GM18870 (cell line): ENCODE results near the gene FRMPD4.
A peak's percentile ranks its signal among the peaks of the same experiment; 100 is the strongest.

Experiments
- ATAC-seq: cut with Tn5 transposase; IDR thresholded peaks from one replicate; pipeline ENCODE4 v1.9.1; 2021; ENCODE audit warnings: moderate library complexity; ENCODE audit not compliant: unreplicated experiment

Gene FRMPD4

DNA sequence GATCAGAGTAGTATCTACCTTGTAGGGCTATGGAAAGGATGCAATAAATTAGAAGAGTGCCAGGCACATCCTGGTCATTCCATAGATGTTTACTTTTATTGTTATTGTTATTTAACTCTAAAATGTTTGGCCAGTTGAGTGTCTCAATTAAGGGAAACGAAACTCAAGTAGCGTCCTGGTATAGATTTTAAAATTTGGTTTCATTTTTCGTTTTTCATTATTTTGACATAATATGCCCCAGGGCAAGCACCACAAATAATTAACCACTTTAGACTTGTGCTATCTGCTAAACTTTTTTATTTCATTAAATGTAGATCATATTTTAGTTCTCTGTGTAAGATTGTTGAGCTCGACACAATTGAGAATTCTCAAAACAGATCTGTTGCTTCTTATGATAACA lies 473.2 kb downstream of the FRMPD4 start:
- ATAC-seq, result peak; percentile 82

DNA sequence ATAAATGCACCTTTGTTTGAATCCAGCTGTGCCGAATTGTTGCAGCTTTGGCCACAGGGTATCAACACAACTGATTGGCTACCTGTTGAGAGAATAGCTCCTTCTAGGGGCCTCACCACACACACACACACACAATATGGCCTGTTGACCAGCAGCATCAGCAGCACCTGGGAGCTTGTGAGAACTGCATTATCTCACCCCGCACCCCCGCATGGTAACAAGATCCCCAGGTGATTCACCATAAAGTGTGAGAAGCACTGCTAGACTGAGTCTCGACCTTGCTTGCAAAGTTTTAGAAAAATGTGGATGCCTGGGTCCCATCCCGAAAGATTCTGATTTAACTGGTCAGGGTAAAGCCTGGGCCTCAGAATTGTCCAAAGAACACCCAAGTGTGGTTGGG lies 476.0 kb downstream of the FRMPD4 start:
- no peak for ATAC-seq

DNA sequence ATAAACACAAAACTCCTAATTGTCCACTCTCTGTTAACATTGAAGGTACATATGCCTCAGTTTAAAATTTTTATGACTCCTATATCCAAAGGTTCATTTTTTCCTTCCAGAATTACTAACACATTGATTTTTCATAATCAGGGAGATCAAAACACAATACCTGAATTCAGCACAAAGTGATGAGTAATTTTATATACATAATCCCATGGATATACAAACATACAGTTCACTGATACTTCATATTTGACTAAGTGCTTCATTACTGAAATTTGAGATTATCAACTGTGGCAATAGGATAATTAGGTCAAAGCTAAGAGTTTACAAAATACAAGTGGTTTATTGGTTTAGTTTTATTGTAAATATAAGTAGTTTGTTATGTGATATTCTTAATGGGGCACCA lies 476.8 kb downstream of the FRMPD4 start:
- ATAC-seq, result no peak

DNA sequence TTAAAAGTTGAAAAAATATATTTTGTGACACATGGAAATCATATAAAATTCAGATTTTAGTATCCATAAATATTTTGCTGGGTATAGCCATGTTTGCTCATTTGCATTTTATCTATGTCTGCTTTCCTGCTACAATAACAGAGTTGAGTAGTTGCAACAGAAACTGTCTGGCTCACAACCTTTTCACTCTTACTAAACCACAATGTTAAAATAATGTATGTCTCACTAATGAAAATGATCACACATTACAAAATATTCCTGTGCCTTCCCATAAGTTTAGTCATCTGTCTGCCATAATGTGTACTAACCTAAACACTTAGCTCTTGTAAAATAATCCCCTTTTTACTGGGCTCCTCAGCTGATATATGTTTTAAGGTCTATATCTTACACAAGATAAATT lies 479.0 kb downstream of the FRMPD4 start:
- ATAC-seq, result no peak

DNA sequence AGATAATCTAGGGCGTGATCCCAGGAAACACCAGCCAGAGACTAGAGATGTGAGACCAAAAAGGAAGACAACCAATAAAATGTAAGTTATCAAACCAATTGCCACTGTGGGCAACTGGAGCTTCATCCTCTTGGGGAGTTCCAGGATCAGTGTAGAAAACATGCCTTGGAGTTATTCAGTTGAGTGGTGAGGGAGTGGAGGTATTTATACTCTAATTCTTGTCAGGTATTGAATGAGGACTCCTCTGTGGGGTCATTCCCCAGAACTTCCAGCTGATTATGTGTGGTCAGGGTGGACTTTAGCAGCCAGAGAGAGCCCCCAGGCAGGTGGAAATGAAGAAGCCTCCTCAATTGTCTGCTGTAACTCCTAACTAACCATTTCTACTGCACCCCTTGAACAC lies 509.0 kb downstream of the FRMPD4 start:
- ATAC-seq, result no peak

DNA sequence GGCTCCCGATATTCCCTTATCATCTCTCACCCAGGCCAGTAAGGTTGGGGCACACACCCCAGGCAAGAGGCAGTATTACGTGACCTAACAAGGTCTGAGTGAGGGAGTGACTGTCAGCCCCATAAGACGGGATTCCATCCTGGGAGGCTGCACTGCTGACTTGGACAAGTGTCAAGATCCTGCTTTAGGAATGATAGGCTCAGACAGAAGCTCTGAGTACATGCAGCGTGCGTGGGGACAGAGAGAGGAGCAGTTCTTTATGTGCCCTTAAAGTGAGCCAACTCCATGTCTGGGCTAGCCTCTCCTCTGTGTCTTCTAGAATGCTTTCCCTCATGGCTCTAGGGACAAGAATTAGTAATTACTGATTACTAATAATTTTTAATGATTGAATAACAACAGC lies 510.7 kb downstream of the FRMPD4 start:
- no peak for ATAC-seq

DNA sequence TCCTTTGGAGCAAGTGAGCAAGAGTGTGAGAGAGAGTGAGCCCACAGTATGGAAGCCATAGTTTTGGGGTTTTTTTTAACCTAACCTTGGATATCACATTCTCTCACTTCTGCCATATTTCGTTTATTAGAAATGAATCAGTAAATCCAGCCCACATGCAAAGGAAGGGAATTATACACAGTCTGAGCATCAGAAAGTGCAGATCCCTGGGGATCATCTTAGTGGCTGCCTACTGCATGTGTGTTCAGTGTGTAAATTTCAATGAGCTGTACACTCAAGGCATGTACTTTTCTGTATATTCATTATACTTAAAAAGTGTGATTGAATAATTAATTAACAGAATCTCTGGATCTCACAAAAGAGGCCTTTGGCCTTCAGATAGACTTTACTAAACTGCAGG lies 519.2 kb downstream of the FRMPD4 start:
- no peak for ATAC-seq

DNA sequence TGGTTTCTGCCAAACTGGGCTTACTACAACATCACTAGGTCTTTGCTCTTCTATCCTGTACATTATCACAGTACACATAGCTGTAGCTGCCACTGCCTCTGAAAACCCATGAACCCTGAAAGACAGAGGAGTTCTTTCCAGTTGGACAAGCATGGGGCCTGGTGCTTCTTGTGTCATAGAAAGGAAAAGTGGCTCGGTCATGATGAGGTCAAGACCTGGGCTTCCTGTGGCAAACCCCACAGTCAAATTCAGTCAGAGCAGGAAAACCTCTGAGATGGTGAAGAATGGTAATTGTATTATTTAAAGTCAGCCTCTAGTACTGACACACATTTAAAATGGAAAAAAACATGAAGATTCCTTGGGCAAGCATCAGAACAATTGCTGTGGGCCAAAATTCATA lies 519.6 kb downstream of the FRMPD4 start:
- peak; percentile 89 for ATAC-seq

DNA sequence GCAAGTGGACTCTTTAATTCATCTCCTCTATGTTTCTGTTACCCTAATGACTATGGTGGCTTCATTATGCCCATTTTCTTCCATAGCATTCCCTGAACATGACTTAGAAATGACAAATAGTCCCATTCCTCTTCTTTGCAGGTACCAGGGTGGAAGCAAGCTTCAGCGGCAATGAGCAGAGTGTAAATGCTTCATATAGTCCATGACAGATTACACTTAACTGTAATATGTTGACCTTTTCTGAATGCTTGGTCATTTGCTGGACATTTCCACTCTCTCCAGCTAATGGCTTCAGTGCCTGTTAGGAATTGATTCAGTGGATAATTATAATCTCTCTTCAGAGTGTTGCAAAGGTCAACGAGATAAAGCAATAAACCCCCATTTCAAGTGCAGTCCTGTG lies 523.2 kb downstream of the FRMPD4 start:
- no peak for ATAC-seq

DNA sequence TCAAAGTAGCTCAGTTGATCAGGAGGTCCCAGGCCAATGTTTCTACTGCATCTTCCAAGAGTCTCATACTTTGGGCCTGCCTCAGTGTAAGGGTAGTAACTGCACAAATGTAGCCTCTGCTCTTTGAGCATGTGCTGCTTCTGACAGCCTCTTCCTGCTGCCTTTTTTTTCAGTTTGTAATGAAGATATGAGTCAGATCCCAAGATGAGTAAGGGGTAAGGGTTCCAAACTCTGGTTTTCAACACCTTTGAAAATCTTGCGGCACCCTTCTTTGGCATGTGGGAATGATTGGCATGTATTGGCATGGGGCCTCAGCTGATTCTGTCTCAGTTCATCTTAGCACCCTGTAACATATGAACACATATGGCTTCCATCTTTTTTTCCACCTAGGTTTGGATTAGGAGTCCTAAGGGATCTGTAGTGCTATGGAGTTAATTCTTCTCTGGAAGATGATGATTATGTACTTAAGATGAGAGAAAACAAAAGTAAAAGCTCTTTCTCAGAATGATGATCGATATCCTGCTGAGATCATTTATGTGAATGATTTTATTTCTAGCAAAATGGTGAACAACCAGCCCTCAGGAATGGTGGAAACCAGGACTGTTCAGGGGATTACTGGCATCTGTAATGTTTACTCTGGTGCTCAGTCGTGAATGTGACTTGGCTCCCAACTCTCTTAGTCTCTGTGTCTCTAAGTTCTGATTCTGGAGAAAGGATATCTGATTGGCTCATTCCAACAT lies 534.3 kb downstream of the FRMPD4 start:
- ATAC-seq, result no peak

DNA sequence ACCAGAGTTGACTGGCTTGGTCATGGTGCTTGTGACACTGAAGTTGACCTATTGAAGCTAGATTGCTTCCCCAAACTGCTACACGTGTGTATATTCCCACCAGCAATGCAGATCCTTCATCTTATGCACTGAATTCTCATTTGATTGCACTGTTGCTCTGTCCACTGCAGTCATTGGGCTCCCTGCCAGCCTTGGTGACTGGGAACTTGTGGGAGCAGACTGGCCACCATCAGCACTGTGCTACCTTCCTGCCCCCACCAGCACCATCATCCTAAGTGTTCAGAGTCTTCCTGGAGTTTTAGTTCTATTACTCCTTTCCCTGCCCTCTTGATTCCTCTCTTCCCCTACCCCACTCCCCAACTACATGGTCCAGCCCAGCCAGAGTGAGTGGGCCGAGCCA lies 535.2 kb downstream of the FRMPD4 start:
- no peak for ATAC-seq

DNA sequence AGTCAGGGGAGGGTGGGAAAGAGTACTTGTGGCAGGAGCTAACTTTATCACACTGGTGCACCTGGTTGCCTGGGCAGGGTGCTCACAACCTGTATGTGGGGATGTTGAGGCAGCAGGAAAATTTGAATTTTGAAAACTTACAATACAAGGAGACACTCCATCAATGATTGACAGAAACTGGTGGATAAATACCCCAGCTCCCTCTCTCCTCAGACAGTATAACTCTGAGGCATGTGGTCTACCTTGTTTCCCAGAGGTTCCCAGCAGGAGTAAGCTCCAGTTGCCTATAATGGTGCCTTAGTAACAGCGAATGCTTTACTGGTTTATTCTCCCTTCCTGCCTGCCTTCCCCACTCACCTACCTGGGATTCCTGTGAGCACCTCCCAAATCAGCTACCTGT lies 541.2 kb downstream of the FRMPD4 start:
- ATAC-seq, result no peak

DNA sequence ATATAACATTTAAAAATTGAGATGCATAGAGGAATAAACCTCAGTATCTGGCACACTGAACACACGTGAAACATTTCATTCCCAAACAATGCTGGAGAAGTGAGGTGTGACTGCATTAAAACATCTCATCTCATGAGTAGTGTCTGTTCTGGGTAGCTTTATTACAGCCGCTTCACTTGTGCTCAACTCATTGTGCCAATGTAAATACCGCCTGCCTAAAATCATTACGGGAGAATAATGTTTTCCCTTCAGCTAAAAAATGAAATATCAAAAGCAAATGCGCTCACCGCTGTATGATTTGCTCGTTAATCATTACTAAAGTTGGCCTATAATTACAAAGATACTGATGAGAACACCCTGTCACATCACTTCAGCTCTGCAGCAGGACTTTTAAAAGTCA lies 542.8 kb downstream of the FRMPD4 start:
- no peak for ATAC-seq

DNA sequence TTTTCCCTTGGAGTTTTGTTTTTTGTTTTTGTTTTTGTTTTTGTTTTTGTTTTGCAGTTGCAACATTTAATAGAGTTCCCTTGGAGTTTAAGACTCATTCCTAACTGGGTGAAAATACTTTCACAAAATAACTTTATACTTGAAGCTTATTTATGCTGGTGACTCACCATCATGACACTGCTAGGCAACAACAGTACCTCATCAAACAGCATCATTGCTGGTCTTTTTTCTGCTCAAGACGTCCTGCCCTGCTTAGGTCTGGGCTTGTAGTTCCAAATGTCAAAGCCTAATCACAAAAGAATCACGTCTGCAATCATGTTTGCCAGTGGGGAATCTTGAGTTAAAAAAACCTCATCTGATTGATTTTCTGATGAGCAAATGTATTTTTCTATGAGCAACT lies 547.3 kb downstream of the FRMPD4 start:
- no peak for ATAC-seq

DNA sequence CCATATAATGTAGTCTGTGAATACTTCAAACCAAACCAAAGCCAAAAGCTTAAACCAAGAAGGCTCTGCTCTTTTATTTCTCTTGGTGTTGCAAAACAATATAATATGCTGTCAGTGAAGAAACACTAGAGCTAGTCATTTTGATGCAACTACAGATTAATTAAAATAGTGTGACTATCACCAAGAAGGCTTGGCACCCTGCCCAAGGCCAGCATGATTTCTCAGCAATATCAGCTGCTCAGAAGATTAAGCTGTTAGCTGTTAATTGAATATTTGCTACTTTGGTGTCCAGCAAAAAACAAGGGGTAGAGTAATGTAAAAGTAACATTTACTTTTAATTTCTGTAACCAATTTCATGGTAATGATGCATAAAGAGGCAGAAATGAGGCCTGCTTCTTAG lies 548.1 kb downstream of the FRMPD4 start:
- no peak for ATAC-seq

DNA sequence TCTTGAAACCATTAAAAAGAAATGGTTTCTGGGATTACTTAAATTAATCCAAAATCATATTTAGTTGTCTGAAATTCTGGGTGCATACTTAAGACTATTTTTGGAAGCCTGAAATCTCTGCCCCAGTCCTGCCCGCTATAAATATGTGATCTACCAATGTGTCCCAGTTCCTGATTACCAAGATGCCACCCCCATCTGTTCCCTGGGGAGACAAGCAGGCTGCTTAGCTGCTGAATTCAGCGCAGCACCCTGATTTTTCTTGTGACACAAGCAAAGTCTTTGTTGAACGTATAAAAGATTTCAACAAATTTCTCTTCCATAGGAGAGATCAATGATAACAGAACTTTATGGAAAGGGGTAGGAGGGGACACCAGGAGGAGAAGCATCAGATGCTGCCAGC lies 552.4 kb downstream of the FRMPD4 start:
- ATAC-seq, result no peak

DNA sequence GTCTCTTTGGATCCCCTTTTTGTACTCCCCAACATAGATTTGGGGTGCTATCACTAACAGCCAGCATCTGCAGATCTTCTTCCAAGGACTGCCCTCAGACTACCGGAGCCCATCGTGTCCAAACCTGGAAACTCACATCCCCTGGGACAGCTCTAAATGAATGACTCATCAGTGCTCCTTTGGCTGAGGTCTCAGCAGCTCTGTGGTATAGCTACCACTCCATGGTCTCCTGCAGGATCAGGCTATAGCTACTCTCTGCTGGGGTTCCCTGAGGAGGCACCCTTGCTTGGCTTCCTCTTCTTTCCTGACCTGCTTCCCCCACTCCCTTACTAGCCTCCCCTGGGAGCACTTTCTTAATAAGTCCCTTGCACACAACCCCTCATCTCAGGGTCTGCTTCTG lies 555.5 kb downstream of the FRMPD4 start:
- ATAC-seq, result no peak

DNA sequence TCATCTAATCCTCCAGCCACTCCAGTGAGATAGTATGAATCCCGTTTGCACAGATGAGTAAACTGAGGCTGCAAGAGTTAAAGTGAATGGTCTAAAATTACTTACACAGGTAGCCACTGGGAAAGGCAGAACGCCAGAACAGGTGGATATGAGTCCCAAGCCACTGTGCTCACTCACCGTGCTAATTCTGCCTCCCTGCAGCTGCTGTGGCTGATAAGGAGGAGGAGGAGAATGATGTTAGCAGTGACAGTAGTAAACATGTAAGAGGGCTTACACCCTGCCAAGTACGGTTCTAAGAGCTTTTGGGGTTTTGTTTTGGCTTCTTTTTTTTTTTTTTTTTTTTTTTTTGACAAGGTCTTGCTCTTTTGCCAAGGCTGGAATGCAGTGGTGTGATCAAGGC lies 562.5 kb downstream of the FRMPD4 start:
- ATAC-seq, result no peak

DNA sequence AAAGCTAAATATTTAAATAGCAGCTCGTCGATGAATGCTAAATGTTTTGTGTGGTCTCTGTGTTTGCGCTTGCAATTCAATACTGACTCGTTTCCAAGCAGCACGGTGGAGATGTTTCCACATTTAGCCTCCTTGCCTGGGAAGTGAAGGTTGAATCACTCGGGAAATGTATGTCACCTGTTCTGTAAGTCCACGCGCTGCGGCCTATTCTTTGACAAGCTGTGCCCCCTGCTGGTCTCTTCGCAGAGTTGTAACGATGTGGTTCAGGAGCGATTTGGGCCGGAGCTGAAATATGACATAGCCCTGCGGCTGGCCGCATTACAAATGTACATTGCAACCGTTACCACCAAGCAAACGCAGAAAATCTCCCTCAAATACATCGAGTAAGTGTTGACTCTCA lies 563.4 kb downstream of the FRMPD4 start:
- peak; percentile 47 for ATAC-seq

DNA sequence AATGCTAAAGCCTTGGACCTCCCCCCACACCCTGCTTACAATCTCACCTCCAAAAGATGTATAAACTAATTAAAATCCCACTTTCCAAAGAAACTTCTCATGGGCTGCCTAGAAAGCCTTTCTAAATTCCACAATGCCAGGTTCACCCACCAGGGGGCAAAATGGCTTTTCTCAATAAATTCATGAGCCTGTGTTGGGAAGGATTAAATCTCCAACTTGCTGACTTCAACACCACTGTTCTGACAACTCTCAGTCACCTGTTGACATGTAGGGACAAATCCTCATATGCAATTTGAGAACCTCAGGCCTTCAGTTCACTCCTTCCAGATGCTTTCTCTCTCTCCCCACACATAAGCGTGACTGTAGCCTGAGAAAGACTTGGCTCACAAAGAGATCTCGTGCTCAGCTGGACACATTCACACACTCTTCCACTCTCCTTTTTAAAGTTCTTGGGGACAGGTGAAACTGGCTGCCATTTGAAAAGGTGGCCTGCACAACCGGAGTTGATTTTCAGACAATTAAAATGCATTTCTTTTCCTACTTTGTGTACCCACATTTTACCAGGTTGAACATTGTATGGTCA lies 564.3 kb downstream of the FRMPD4 start:
- no peak for ATAC-seq

DNA sequence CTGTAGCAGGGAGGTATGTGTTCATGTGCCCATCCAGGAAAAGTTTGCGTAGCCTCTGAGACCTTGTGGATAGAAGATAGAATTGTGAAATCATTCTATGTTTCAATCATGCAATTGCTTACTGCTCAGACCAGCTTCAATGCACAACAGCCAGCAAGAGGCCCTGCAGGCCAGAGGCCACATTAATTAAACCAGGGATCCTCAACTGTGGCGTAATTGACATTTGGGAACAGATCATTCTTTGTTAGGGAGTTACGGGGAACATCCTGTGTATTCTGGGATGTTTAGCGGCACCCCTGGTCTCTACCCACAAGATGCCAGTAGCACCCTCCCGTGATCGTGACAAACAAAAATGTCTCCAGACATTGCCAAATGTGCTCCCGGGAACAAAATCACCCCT lies 566.4 kb downstream of the FRMPD4 start:
- ATAC-seq, result no peak

DNA sequence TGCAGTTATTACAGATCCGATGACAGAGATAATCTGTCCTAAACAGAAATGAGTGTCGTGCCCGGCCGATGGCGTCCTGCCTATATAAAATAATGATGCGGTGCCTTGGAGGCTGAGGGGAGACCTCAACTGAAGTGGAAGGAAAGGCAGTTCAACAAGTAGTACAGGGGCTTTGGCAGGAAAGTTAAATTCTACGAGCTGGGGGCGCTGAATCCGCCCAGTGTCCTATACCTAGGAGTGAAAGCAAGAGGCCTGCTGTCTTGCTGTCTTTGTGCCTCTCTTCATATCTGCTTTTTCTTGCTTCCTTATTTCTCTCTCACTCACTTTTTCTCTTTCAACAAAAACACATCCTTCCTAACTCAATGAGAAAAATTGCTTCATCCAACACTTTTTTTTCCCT lies 570.8 kb downstream of the FRMPD4 start:
- ATAC-seq, result no peak

DNA sequence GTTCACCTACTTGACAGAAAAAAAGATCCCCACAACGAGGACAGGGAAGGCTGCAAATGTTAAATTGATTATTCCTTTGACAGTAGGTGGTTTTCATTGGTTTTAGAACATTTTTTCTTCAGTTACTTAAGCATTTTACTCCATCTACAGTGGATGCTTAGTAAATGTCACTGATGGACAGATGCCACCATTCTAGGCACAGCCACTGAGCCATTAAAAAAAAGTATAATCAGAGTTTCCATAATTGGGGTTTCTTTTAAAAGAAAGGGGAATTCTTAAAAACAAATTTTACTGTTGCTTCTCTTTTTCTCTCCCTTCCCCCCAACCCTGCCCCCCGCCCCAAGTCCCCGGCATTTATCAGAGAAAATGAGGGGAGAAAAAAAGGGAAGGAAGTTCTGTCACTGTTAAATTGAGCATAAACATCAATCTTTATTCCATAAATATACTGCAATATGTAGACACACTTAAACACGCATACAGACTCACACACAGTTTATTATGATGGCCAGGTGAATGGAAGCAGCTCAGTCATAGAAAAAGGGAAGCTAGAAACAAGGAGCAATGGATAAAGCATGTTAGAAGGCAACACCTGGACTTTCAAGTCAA lies 573.3 kb downstream of the FRMPD4 start:
- no peak for ATAC-seq
